COLO668 (cell line): ENCODE results near the gene B3GALT6.

ENCODE experiments used
- DNase-seq: peaks from one replicate; lab custom pipeline; 2025; ENCODE audit not compliant: unreplicated experiment; lab: John Stamatoyannopoulos, UW

The B3GALT6 gene

GRCh38 chr1:1215881-1216605 is 16.0 kb upstream of the B3GALT6 start:
- DNase-seq = no peak

- no peak for DNase-seq
These were observed 15.0 kb upstream of the B3GALT6 start for GRCh38 chr1:1216770-1217620.

GRCh38 chr1:1217621-1218523 is 14.2 kb upstream of the B3GALT6 start:
- peak; percentile 78 for DNase-seq

- DNase-seq = no peak
These were observed 13.4 kb upstream of the B3GALT6 start for GRCh38 chr1:1218524-1219200.

GRCh38 chr1:1219341-1219740 is 12.7 kb upstream of the B3GALT6 start:
- DNase-seq = no peak

- no peak for DNase-seq
These were observed 11.8 kb upstream of the B3GALT6 start for GRCh38 chr1:1220197-1220596.

- DNase-seq = no peak
These were observed 10.0 kb upstream of the B3GALT6 start for GRCh38 chr1:1221887-1222574.

GRCh38 chr1:1222575-1223225 is 9.3 kb upstream of the B3GALT6 start:
- no peak for DNase-seq

- DNase-seq = no peak
These were observed 8.7 kb upstream of the B3GALT6 start for GRCh38 chr1:1223321-1223720.

GRCh38 chr1:1223891-1224290 is 8.1 kb upstream of the B3GALT6 start:
- DNase-seq = no peak

GRCh38 chr1:1225238-1225845 is 6.7 kb upstream of the B3GALT6 start:
- DNase-seq = no peak

- DNase-seq = no peak
These were observed 6.1 kb upstream of the B3GALT6 start for GRCh38 chr1:1225913-1226312.

GRCh38 chr1:1226566-1227362 is 5.3 kb upstream of the B3GALT6 start:
- DNase-seq = no peak

- no peak for DNase-seq
These were observed 4.7 kb upstream of the B3GALT6 start for GRCh38 chr1:1227386-1227785.

- DNase-seq = no peak
These were observed 3.9 kb upstream of the B3GALT6 start for GRCh38 chr1:1228187-1228586.

- no peak for DNase-seq
These were observed 3.3 kb upstream of the B3GALT6 start for GRCh38 chr1:1228596-1229321.

GRCh38 chr1:1229770-1230169 is 2.3 kb upstream of the B3GALT6 start:
- DNase-seq = no peak
